K562 (cell line): Measurements from ENCODE around the gene POLR2L. TPM values are rescaled to one million over a fixed set of nuclear protein-coding genes. Genes with fewer than 3 reads are reported as not detected.

ENCODE experiments used
- ATAC-seq: fragments of 200-7000 bp; cut with Tn5 transposase; 3 replicates; pipeline ENCODE4 v1.9.1; 2020; ENCODE audit warnings: moderate library complexity
- BruUV-seq: library from RNA; stranded (reverse); fragments of 400-500 nt; replicated peaks from 2 replicates; lab custom pipeline; 2021; lab: Mats Ljungman, UMichigan
- CTCF ChIA-PET: fragments of 300-600 bp; formaldehyde crosslinking; extraction: SDS; loops from one replicate; lab custom pipeline; 2021; ENCODE audit warnings: low intra/inter-chr PET ratio; lab: Yijun Ruan, JAX
- POLR2A ChIA-PET: fragments of 300-600, 350-650 bp; sonication (Branson Sonifier 250); formaldehyde crosslinking; extraction: SDS; loops from one replicate; lab custom pipeline; 2021; ENCODE audit warnings: antibody characterized with exemption, inconsistent platforms; lab: Yijun Ruan, JAX
- DNase-seq, 4 experiments: peaks; one replicate each; pipeline versions ENCODE4 v3.0.0 to v3.0.0-alpha.2; 2011 to 2018; ENCODE audit warnings: low spot score in 3 of 4, mixed read lengths in 3 of 4; ENCODE audit errors: extremely low read depth in 1 of 4
- FAIRE-seq: peaks from 2 replicates; lab custom pipeline; 2011; peaks lifted over from hg19 to GRCh38; lab: Jason Lieb, UNC
- H2AFZ ChIP-seq: 2 replicates; pipeline ENCODE4 v1.6.0; 2011; ENCODE audit warnings: low read depth, low read length, control low read depth, inconsistent platforms
- H3K27ac ChIP-seq: fragments of 200-600 bp; 3 replicates; pipeline ENCODE4 v1.8.0; 2011; ENCODE audit warnings: low read depth, mild to moderate bottlenecking, control low read depth, inconsistent platforms, low read length, moderate library complexity, mixed read lengths; ENCODE audit errors: extremely low read depth
- H3K27me3 ChIP-seq, 2 experiments: fragments of 300-600 bp in 1 of 2; 2 replicates in 1 of 2; 3 replicates in 1 of 2; pipeline versions ENCODE4 v1.6.0 to v1.8.0; 2011; ENCODE audit warnings: inconsistent platforms in 2 of 2, low read length in 2 of 2, mild to moderate bottlenecking in 1 of 2, mixed read lengths in 1 of 2, moderate library complexity in 1 of 2; ENCODE audit not compliant: control insufficient read depth in 2 of 2, insufficient read depth in 2 of 2
- H3K36me3 ChIP-seq: fragments of 300-600 bp; 3 replicates; pipeline ENCODE4 v1.8.0; 2011; ENCODE audit warnings: mild to moderate bottlenecking, low read length, inconsistent platforms; ENCODE audit not compliant: control insufficient read depth, insufficient read depth
- H3K4me1 ChIP-seq, 2 experiments: fragments of 200-600 bp in 1 of 2; replicated peaks in 1 of 2; 2 replicates in 1 of 2; 3 replicates in 1 of 2; pipeline versions ENCODE4 v1.5.1 to v1.8.0; 2011; ENCODE audit warnings: inconsistent platforms in 2 of 2, low read length in 2 of 2, mild to moderate bottlenecking in 1 of 2, mixed read lengths in 1 of 2, moderate library complexity in 1 of 2; ENCODE audit not compliant: control insufficient read depth in 2 of 2, insufficient read depth in 2 of 2
- H3K4me2 ChIP-seq: 2 replicates; pipeline ENCODE4 v1.6.1; 2011; ENCODE audit warnings: low read length, control low read depth, inconsistent platforms, mixed read lengths; ENCODE audit not compliant: insufficient read depth
- H3K4me3 ChIP-seq: fragments of 200-600 bp; sonication (generic), shearing (Covaris generic); 2 replicates; pipeline ENCODE4 v1.5.1; 2016; ENCODE audit warnings: control low read depth, inconsistent platforms
- H3K79me2 ChIP-seq: fragments of 200-600 bp; 3 replicates; pipeline ENCODE4 v1.8.0; 2011; ENCODE audit warnings: low read length, inconsistent platforms; ENCODE audit not compliant: control insufficient read depth, insufficient read depth
- H3K9ac ChIP-seq, 2 experiments: 2 replicates each; pipeline versions ENCODE4 v1.6.0 to v1.6.1; 2011; ENCODE audit warnings: low read depth in 2 of 2, low read length in 2 of 2, control low read depth in 1 of 2, inconsistent platforms in 1 of 2, mild to moderate bottlenecking in 1 of 2, mixed read lengths in 1 of 2; ENCODE audit not compliant: insufficient read depth in 1 of 2
- H3K9me1 ChIP-seq: one replicate; pipeline ENCODE4 v1.6.0; 2011; ENCODE audit warnings: inconsistent platforms, mild to moderate bottlenecking, low read length, moderate library complexity; ENCODE audit not compliant: control insufficient read depth, insufficient read depth
- H3K9me3 ChIP-seq: replicated peaks from 2 replicates; pipeline ENCODE4 v1.5.1; 2011; ENCODE audit warnings: low read depth, low read length, inconsistent platforms; ENCODE audit not compliant: control insufficient read depth, insufficient read depth
- H4K20me1 ChIP-seq: replicated peaks from 2 replicates; pipeline ENCODE4 v1.6.1; 2011; ENCODE audit warnings: low read length, inconsistent platforms, mixed read lengths; ENCODE audit not compliant: control insufficient read depth, insufficient read depth
- CHD1 ChIP-seq: fragments of 200-600 bp; sonication (generic); IDR thresholded peaks from one replicate; pipeline ENCODE4 v1.6.1; 2012; ENCODE audit warnings: mild to moderate bottlenecking, moderate library complexity, low read length, inconsistent platforms
- EGR1 ChIP-seq: fragments of 450-650 bp; conservative IDR thresholded peaks from 2 replicates; pipeline ENCODE4 v1.6.1; 2017; ENCODE audit warnings: mild to moderate bottlenecking
- HNRNPLL ChIP-seq: fragments of 200-400 bp; formaldehyde crosslinking; IDR thresholded peaks from 2 replicates; pipeline ENCODE4 v1.6.1; 2017; ENCODE audit warnings: low read length, low read depth, mild to moderate bottlenecking; ENCODE audit not compliant: poor library complexity, severe bottlenecking
- NFIC ChIP-seq: fragments of 450-650 bp; IDR thresholded peaks from 2 replicates; pipeline ENCODE4 v1.6.1; 2017; ENCODE audit warnings: mild to moderate bottlenecking, inconsistent platforms
- NFYB ChIP-seq: IDR thresholded peaks from 2 replicates; pipeline ENCODE4 v1.6.1; 2011; ENCODE audit warnings: mild to moderate bottlenecking, moderate library complexity; ENCODE audit not compliant: insufficient read length; ENCODE audit errors: extremely low read depth
- NRF1 ChIP-seq, 2 experiments: fragments of 450-650 bp; IDR thresholded peaks in 1 of 2; conservative IDR thresholded peaks in 1 of 2; 2 replicates each; pipeline ENCODE4 v1.6.1; 2014; ENCODE audit warnings: mild to moderate bottlenecking in 2 of 2
- POLR2G ChIP-seq: fragments of 200-400 bp; formaldehyde crosslinking; IDR thresholded peaks from 2 replicates; pipeline ENCODE4 v1.6.1; 2017; ENCODE audit warnings: low read depth, mild to moderate bottlenecking, antibody characterized with exemption, low read length, moderate library complexity
- SLC30A9 ChIP-seq: fragments of 250-450 bp; sonication (Bioruptor Pico); IDR thresholded peaks from 2 replicates; pipeline ENCODE4 v1.8.0; 2022; ENCODE audit warnings: mild to moderate bottlenecking, moderate library complexity
- STAG1 ChIP-seq: sonication (generic); formaldehyde crosslinking; IDR thresholded peaks from 2 replicates; pipeline ENCODE4 v1.5.0; 2020; ENCODE audit warnings: missing genetic modification reagents, borderline replicate concordance
- ZKSCAN3 ChIP-seq: fragments of 250-450 bp; sonication (Bioruptor Pico); IDR thresholded peaks from 2 replicates; pipeline ENCODE4 v1.4.0; 2020
- WGBS: fragments of 100-300 bp; shearing (Covaris generic); methylation state at CpG from one replicate; pipeline ENCODE4 v1.1.6; 2016; ENCODE audit warnings: low coverage, mixed read lengths; ENCODE audit not compliant: insufficient coverage; ENCODE audit errors: missing lambda C conversion rate; 5-methylcytosine and 5-hydroxymethylcytosine counted together
- in situ Hi-C: fragments of 300-500 bp; cut with MboI; formaldehyde crosslinking; loops from 4 replicates; pipeline ENCODE4 v1.15.0; 2018; ENCODE audit warnings: inconsistent platforms, mixed read lengths
- intact Hi-C: fragments of 100-400 bp; cut with micrococcal nuclease; formaldehyde crosslinking; loops from 2 replicates; pipeline ENCODE4 v1.14.2; 2022
- polyA plus RNA-seq, 8 experiments: library from polyadenylated mRNA; depleted of rRNA in 4 of 8; stranded (reverse) in 5 of 8; unstranded in 3 of 8; fragments of >200 nt; fragmentation: Nextera tagmentation in 2 of 8; fragmentation: Illumina TruSeq in 1 of 8; extraction: Ambion mirVana in 2 of 8; extraction: Trizol in 1 of 8; gene quantifications; 2 replicates each; pipeline versions ENCODE4 v1.2.1 to v1.2.3, GENCODE V29; 2011 to 2014; ENCODE audit warnings: inconsistent platforms in 1 of 8, missing spikeins in 1 of 8
- total RNA-seq, 7 experiments: library from RNA; depleted of rRNA in 6 of 7; stranded (reverse); fragments of >200 nt in 6 of 7; fragmentation: Illumina TruSeq in 2 of 7; extraction: Trizol in 2 of 7; gene quantifications; 2 replicates each; pipeline versions ENCODE4 v1.2.1 to v1.2.3, GENCODE V29; 2011 to 2021; ENCODE audit warnings: low replicate concordance in 1 of 7
- TF ChIP-seq, protein P1 (sequence below): sonication (generic); formaldehyde crosslinking; IDR thresholded peaks from 2 replicates; pipeline ENCODE4 v1.5.0; 2020; ENCODE audit warnings: missing genetic modification reagents
- TF ChIP-seq, protein P2 (sequence below): fragments of 150-350 bp; conservative IDR thresholded peaks from 2 replicates; pipeline ENCODE4 v1.6.1; 2014; ENCODE audit warnings: low read length
- TF ChIP-seq, protein P3 (sequence below): sonication (generic); formaldehyde crosslinking; IDR thresholded peaks from 2 replicates; pipeline ENCODE4 v1.9.0; 2022; ENCODE audit warnings: mild to moderate bottlenecking, missing genetic modification reagents

POLR2L gene
- total and polyA plus RNA-seq, 9 of the 15 experiments (the other 6 are each of a cell fraction or from before 2014, with no cell fraction given) = 38.3 to 688 (median 108) TPM

DNA sequence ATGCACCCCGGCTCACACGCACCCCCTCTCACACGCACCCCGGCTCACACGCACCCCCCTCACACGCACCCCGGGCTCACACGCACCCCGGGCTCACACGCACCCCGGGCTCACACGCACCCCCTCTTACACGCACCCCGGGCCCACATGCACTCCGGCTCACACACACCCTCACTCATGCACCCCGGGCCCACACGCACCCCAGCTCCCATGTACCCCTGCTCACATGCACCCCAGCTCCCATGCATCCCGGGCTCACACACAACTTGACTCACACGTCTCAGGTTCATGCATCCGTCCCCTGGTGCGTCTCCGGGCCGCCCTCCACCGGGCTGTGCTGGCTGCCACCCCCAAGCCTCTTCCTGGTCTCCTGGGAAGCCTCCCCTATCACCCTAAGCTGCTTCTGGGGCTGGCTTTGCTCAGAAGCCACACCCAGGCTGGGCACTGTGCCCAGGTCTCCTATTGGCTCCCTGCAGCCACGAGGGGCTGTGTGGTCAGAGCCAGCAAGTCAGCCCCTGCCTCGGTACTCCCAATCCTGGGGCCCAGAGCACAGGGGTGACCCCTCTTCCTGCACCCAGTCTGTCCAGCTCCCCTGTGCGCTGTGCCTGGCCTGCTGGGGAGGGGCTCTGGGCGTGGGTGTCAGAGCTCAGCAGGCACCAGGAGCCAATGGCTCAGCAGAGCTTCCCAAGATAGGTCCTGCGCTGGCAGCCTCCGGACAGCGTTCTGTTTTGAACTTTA is 17.2 kb upstream of the POLR2L start:
- POLR2A ChIA-PET = interaction anchor here (0.7 to 1.8 kb wide), 7 partner anchors 15 to 892 kb away, joined by 3 to 13 read pairs (median 3); partner anchors contain the start of genes POLR2L and TSPAN4
- peaks cover 20% of the 10 kb centered on the region for H4K20me1 ChIP-seq
- peaks cover 14 to 95% of the 10 kb centered on the region in 2 experiments for H3K4me1 ChIP-seq
- no TSS peak for BruUV-seq
- DNase-seq = peak; percentile 55 to 70 (median 60)
- in situ Hi-C loops = no loop called here
- no peaks in the 10 kb centered on the region for H3K79me2 ChIP-seq
- H3K27me3 ChIP-seq = no peaks in the 10 kb centered on the region
- H3K9me1 ChIP-seq = peaks cover 5% of the 10 kb centered on the region
- H3K4me2 ChIP-seq = no peak overlapping the region
- H3K36me3 ChIP-seq = no peaks in the 10 kb centered on the region
- intact Hi-C loops = no loop called here
- no peak for FAIRE-seq
- peak overlapping the region in 1 of 2 experiments; percentile 84; a peak in 2 of 4 replicates for H3K9ac ChIP-seq
- H3K4me3 ChIP-seq = no peak overlapping the region
- 31% methylated on average over 18 of the region's 31 CpGs for WGBS
- H3K27ac ChIP-seq = no peak overlapping the region
- H3K9me3 ChIP-seq = no peaks in the 10 kb centered on the region
- H2AFZ ChIP-seq = no peak overlapping the region
- TF ChIP-seq CHD1 (no peak), STAG1 (CRISPR knock-in tag) (0 out of 2 replicates have a peak, but pooled peaks have one; percentile 8), POLR2G (peak; percentile 62), NFYB (peak; percentile 69), SLC30A9 (CRISPR knock-in tag) (no peak), HNRNPLL (peak; percentile 51), ZKSCAN3 (CRISPR knock-in tag) (no peak), NFIC (peak; percentile 75), NRF1 (conservative IDR thresholded peaks at IDR 0.05 in 1 of 2, IDR thresholded peaks at IDR 0.05 in 1 of 2) (peak in 1 of 2 experiments; percentile 32; a peak in 1 of 4 replicates), EGR1 (peak; percentile 57)
- TF ChIP-seq, protein P1, sequence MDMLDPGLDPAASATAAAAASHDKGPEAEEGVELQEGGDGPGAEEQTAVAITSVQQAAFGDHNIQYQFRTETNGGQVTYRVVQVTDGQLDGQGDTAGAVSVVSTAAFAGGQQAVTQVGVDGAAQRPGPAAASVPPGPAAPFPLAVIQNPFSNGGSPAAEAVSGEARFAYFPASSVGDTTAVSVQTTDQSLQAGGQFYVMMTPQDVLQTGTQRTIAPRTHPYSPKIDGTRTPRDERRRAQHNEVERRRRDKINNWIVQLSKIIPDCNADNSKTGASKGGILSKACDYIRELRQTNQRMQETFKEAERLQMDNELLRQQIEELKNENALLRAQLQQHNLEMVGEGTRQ = peak; percentile 76
- TF ChIP-seq, protein P2, sequence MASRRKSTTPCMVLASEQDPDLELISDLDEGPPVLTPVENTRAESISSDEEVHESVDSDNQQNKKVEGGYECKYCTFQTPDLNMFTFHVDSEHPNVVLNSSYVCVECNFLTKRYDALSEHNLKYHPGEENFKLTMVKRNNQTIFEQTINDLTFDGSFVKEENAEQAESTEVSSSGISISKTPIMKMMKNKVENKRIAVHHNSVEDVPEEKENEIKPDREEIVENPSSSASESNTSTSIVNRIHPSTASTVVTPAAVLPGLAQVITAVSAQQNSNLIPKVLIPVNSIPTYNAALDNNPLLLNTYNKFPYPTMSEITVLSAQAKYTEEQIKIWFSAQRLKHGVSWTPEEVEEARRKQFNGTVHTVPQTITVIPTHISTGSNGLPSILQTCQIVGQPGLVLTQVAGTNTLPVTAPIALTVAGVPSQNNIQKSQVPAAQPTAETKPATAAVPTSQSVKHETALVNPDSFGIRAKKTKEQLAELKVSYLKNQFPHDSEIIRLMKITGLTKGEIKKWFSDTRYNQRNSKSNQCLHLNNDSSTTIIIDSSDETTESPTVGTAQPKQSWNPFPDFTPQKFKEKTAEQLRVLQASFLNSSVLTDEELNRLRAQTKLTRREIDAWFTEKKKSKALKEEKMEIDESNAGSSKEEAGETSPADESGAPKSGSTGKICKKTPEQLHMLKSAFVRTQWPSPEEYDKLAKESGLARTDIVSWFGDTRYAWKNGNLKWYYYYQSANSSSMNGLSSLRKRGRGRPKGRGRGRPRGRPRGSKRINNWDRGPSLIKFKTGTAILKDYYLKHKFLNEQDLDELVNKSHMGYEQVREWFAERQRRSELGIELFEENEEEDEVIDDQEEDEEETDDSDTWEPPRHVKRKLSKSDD = no peak
- TF ChIP-seq, protein P3, sequence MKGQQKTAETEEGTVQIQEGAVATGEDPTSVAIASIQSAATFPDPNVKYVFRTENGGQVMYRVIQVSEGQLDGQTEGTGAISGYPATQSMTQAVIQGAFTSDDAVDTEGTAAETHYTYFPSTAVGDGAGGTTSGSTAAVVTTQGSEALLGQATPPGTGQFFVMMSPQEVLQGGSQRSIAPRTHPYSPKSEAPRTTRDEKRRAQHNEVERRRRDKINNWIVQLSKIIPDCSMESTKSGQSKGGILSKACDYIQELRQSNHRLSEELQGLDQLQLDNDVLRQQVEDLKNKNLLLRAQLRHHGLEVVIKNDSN (CRISPR knock-in tag) = peak; percentile 77
- peak; percentile 53 for ATAC-seq
- CTCF ChIA-PET = no interaction called here
